Neural progenitor cell (in vitro differentiated cells): ENCODE results near the gene RAD23B.

Experiments
- CTCF ChIP-seq: fragments of 200-600 bp; sonication (generic); IDR thresholded peaks from 2 replicates; pipeline ENCODE4 v1.5.1; 2017; ENCODE audit warnings: antibody characterized with exemption, mild to moderate bottlenecking
- EZH2 ChIP-seq: fragments of 200-600 bp; sonication (generic); IDR thresholded peaks from 2 replicates; pipeline ENCODE4 v1.6.1; 2017; ENCODE audit warnings: antibody characterized with exemption, mild to moderate bottlenecking, moderate library complexity

- TF ChIP-seq CTCF, result no peak
- TF ChIP-seq EZH2, result no peak
Observed at GRCh38 chr9:107363516-107364152, 80.6 kb downstream of the RAD23B start.
